Measurements from ENCODE around the gene PIH1D2. TPM values are rescaled to one million over a fixed set of nuclear protein-coding genes. Genes with fewer than 3 reads are reported as not detected.

PIH1D2 gene
- polyA plus RNA-seq, 1 donor = 12.6 TPM

Other genes with a start within 250 kb of the PIH1D2 start
- gene ALG9, start 202.4 kb downstream of the PIH1D2 start, polyA plus RNA-seq (ENCODE audit: insufficient read length) = 54.3 TPM
- gene FDXACB1, start 194.9 kb downstream of the PIH1D2 start, polyA plus RNA-seq (ENCODE audit: insufficient read length) = 5.3 TPM
- gene CFAP68, start 194.5 kb downstream of the PIH1D2 start, polyA plus RNA-seq (ENCODE audit: insufficient read length) = 45.2 TPM
- gene CRYAB, start 162.2 kb downstream of the PIH1D2 start, polyA plus RNA-seq (ENCODE audit: insufficient read length) = 38.0 TPM
- gene HSPB2, start 161.3 kb downstream of the PIH1D2 start, polyA plus RNA-seq (ENCODE audit: insufficient read length) = 2.1 TPM
- gene C11orf52, start 155.1 kb downstream of the PIH1D2 start, polyA plus RNA-seq (ENCODE audit: insufficient read length) = 10.0 TPM
- gene DIXDC1, start 136.7 kb downstream of the PIH1D2 start, polyA plus RNA-seq (ENCODE audit: insufficient read length) = 22.1 TPM
- gene DLAT, start 48.6 kb downstream of the PIH1D2 start, polyA plus RNA-seq (ENCODE audit: insufficient read length) = 54.1 TPM
- 61.9 TPM for gene NKAPD1, start 282 bp upstream of the PIH1D2 start, polyA plus RNA-seq (ENCODE audit: insufficient read length)
- gene TIMM8B, start 12.7 kb upstream of the PIH1D2 start, polyA plus RNA-seq (ENCODE audit: insufficient read length) = 65.9 TPM
- 176 TPM for gene SDHD, start 12.9 kb upstream of the PIH1D2 start, polyA plus RNA-seq (ENCODE audit: insufficient read length)
- gene IL18, start 90.1 kb upstream of the PIH1D2 start, polyA plus RNA-seq (ENCODE audit: insufficient read length) = 9.9 TPM
- gene TEX12, start 93.4 kb upstream of the PIH1D2 start, polyA plus RNA-seq (ENCODE audit: insufficient read length) = 0.52 TPM
- 8.1 TPM for gene BCO2, start 101.5 kb upstream of the PIH1D2 start, polyA plus RNA-seq (ENCODE audit: insufficient read length)
- 63.5 TPM for gene PTS, start 152.4 kb upstream of the PIH1D2 start, polyA plus RNA-seq (ENCODE audit: insufficient read length)
- not detected for gene PLET1, start 186.8 kb upstream of the PIH1D2 start, polyA plus RNA-seq (ENCODE audit: insufficient read length)

Data from left kidney (tissue), 1 donor.